IMR-90 (cell line): Measurements from ENCODE around the gene ABCA12.

ENCODE experiments used
- BHLHE40 ChIP-seq: fragments of 150-350 bp; IDR thresholded peaks from 2 replicates; pipeline ENCODE4 v1.6.1; 2016; ENCODE audit warnings: mild to moderate bottlenecking, low read depth, low read length
- CEBPB ChIP-seq: IDR thresholded peaks from 2 replicates; pipeline ENCODE4 v1.6.1; 2012; ENCODE audit warnings: low read depth, low read length, improper control_type of control experiment
- CHD1 ChIP-seq: IDR thresholded peaks from 2 replicates; pipeline ENCODE4 v1.6.1; 2012; ENCODE audit warnings: low read depth, low read length, improper control_type of control experiment
- FOS ChIP-seq: fragments of 150-350 bp; IDR thresholded peaks from 2 replicates; pipeline ENCODE4 v1.6.1; 2016; ENCODE audit warnings: low read depth, low read length
- MAFK ChIP-seq: IDR thresholded peaks from 2 replicates; pipeline ENCODE4 v1.6.1; 2012; ENCODE audit warnings: low read depth, low read length, improper control_type of control experiment
- MXI1 ChIP-seq: IDR thresholded peaks from 2 replicates; pipeline ENCODE4 v1.6.1; 2012; ENCODE audit warnings: low read depth, mild to moderate bottlenecking, low read length, moderate library complexity, borderline replicate concordance
- NFE2L2 ChIP-seq: fragments of 150-350 bp; IDR thresholded peaks from 2 replicates; pipeline ENCODE4 v1.6.1; 2016; ENCODE audit warnings: low read depth, mild to moderate bottlenecking, low read length
- POLR2A ChIP-seq: IDR thresholded peaks from 2 replicates; pipeline ENCODE4 v1.6.1; 2012; ENCODE audit warnings: mild to moderate bottlenecking, low read depth, low read length
- RAD21 ChIP-seq: IDR thresholded peaks from 2 replicates; pipeline ENCODE4 v1.6.1; 2012; ENCODE audit warnings: low read length, improper control_type of control experiment
- RCOR1 ChIP-seq: IDR thresholded peaks from 2 replicates; pipeline ENCODE4 v1.6.1; 2012; ENCODE audit warnings: mild to moderate bottlenecking, low read length, improper control_type of control experiment; ENCODE audit not compliant: insufficient replicate concordance
- RFX5 ChIP-seq: IDR thresholded peaks from 2 replicates; pipeline ENCODE4 v1.8.0; 2012; ENCODE audit warnings: low read depth, mild to moderate bottlenecking, low read length, moderate library complexity
- SMC3 ChIP-seq: fragments of 150-350 bp; IDR thresholded peaks from 2 replicates; pipeline ENCODE4 v1.6.1; 2016; ENCODE audit warnings: low read depth, mild to moderate bottlenecking, antibody characterized with exemption, low read length, moderate library complexity
- USF2 ChIP-seq: fragments of 150-350 bp; IDR thresholded peaks from 2 replicates; pipeline ENCODE4 v1.6.1; 2017; ENCODE audit warnings: mild to moderate bottlenecking, antibody characterized with exemption, low read length, low read depth
- TF ChIP-seq, protein P1 (sequence below): conservative IDR thresholded peaks from 2 replicates; pipeline ENCODE4 v1.5.1; 2012; ENCODE audit warnings: mild to moderate bottlenecking, low read depth, low read length, improper control_type of control experiment

- TF ChIP-seq POLR2A = no peak
- TF ChIP-seq FOS = no peak
- TF ChIP-seq, protein P1, sequence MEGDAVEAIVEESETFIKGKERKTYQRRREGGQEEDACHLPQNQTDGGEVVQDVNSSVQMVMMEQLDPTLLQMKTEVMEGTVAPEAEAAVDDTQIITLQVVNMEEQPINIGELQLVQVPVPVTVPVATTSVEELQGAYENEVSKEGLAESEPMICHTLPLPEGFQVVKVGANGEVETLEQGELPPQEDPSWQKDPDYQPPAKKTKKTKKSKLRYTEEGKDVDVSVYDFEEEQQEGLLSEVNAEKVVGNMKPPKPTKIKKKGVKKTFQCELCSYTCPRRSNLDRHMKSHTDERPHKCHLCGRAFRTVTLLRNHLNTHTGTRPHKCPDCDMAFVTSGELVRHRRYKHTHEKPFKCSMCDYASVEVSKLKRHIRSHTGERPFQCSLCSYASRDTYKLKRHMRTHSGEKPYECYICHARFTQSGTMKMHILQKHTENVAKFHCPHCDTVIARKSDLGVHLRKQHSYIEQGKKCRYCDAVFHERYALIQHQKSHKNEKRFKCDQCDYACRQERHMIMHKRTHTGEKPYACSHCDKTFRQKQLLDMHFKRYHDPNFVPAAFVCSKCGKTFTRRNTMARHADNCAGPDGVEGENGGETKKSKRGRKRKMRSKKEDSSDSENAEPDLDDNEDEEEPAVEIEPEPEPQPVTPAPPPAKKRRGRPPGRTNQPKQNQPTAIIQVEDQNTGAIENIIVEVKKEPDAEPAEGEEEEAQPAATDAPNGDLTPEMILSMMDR = no peak
- no peak for TF ChIP-seq BHLHE40
- TF ChIP-seq CEBPB = no peak
- TF ChIP-seq RFX5 = no peak
- TF ChIP-seq RCOR1 = no peak
- no peak for TF ChIP-seq USF2
- no peak for TF ChIP-seq MAFK
- no peak for TF ChIP-seq SMC3
- TF ChIP-seq MXI1 = no peak
- TF ChIP-seq CHD1 = no peak
- TF ChIP-seq RAD21 = no peak
- no peak for TF ChIP-seq NFE2L2
Measured at GRCh38 chr2:215136669-215137328, 1.6 kb downstream of the ABCA12 start.
